Keratinocyte (primary cell): ENCODE results near the gene A4GALT. TPM values are rescaled to one million over a fixed set of nuclear protein-coding genes. Genes with fewer than 3 reads are reported as not detected.
"Not testable (repeated sequence)": the region's sequence is repeated elsewhere in the genome, so short reads cannot be mapped to it uniquely, and the experiment has no call there.

Source experiments
- DNase-seq: peaks from one replicate; pipeline ENCODE4 v3.0.0-alpha.2; 2011; ENCODE audit warnings: low read depth, missing footprints, low spot score
- FAIRE-seq: peaks from 2 replicates; lab custom pipeline; 2011; peaks lifted over from hg19 to GRCh38; lab: Jason Lieb, UNC
- H2AFZ ChIP-seq: 2 replicates; pipeline ENCODE4 v1.6.0; 2012; ENCODE audit warnings: low read length, control low read depth, inconsistent platforms; ENCODE audit not compliant: control insufficient read depth
- H3K27ac ChIP-seq: 2 replicates; pipeline ENCODE4 v1.5.1; 2011; ENCODE audit warnings: low read length; ENCODE audit not compliant: control insufficient read depth, insufficient read depth
- H3K27me3 ChIP-seq: 3 replicates; pipeline ENCODE4 v1.6.0; 2011; ENCODE audit warnings: low read length; ENCODE audit not compliant: control insufficient read depth, insufficient read depth; ENCODE audit errors: extremely low read depth
- H3K36me3 ChIP-seq, 2 experiments: 2 replicates in 1 of 2; 3 replicates in 1 of 2; pipeline ENCODE4 v1.5.1; 2011; ENCODE audit warnings: low read length in 2 of 2, mild to moderate bottlenecking in 1 of 2; ENCODE audit not compliant: control insufficient read depth in 2 of 2, insufficient read depth in 2 of 2; ENCODE audit errors: extremely low read depth in 1 of 2
- H3K4me1 ChIP-seq: 3 replicates; pipeline ENCODE4 v1.5.1; 2011; ENCODE audit warnings: low read length; ENCODE audit not compliant: control insufficient read depth, insufficient read depth; ENCODE audit errors: extremely low read depth
- H3K4me2 ChIP-seq: 3 replicates; pipeline ENCODE4 v1.6.0; 2011; ENCODE audit warnings: low read depth, low read length; ENCODE audit not compliant: control insufficient read depth, insufficient read depth; ENCODE audit errors: extremely low read depth
- H3K4me3 ChIP-seq, 3 experiments: fragments of 200-600 bp in 1 of 3; sonication (generic) in 1 of 3; 2 replicates in 2 of 3; 3 replicates in 1 of 3; pipeline ENCODE4 v1.5.1; 2011 to 2016; ENCODE audit warnings: low read length in 3 of 3, mild to moderate bottlenecking in 3 of 3, control low read depth in 2 of 3, inconsistent platforms in 1 of 3, low read depth in 1 of 3, mixed read lengths in 1 of 3, mixed run types in 1 of 3, moderate library complexity in 1 of 3; ENCODE audit not compliant: control insufficient read depth in 2 of 3, insufficient read depth in 2 of 3; ENCODE audit errors: extremely low read depth in 1 of 3
- H3K79me2 ChIP-seq: 2 replicates; pipeline ENCODE4 v1.6.0; 2012; ENCODE audit warnings: low read length; ENCODE audit not compliant: control insufficient read depth, insufficient read depth
- H3K9ac ChIP-seq: 3 replicates; pipeline ENCODE4 v1.6.0; 2011; ENCODE audit warnings: low read length; ENCODE audit not compliant: control insufficient read depth, insufficient read depth; ENCODE audit errors: extremely low read depth
- H3K9me1 ChIP-seq: 3 replicates; pipeline ENCODE4 v1.6.0; 2011; ENCODE audit warnings: low read length; ENCODE audit not compliant: control insufficient read depth, insufficient read depth; ENCODE audit errors: extremely low read depth
- H3K9me3 ChIP-seq: 2 replicates; pipeline ENCODE4 v1.5.1; 2012; ENCODE audit warnings: low read depth, low read length; ENCODE audit not compliant: control insufficient read depth
- H4K20me1 ChIP-seq: 3 replicates; pipeline ENCODE4 v1.6.0; 2011; ENCODE audit warnings: low read length; ENCODE audit not compliant: control insufficient read depth, insufficient read depth; ENCODE audit errors: extremely low read depth
- EZH2 ChIP-seq: IDR thresholded peaks from one replicate; pipeline ENCODE4 v1.6.1; 2012; ENCODE audit warnings: inconsistent platforms, mild to moderate bottlenecking, low read length, moderate library complexity
- dilution Hi-C: fragments of 300-500 bp; cut with MboI; formaldehyde crosslinking; loops from one replicate; pipeline ENCODE4 v1.7.0; 2020; ENCODE audit warnings: low sequenced_read_pairs; ENCODE audit not compliant: extremely low pct_ligation_motif_present
- polyA plus RNA-seq, 5 experiments: library from polyadenylated mRNA; depleted of rRNA in 3 of 5; stranded (reverse) in 3 of 5; stranded (forward) in 1 of 5; unstranded in 1 of 5; fragments of >200 nt; gene quantifications; 1 replicate in 1 of 5; 2 replicates in 3 of 5; 3 replicates in 1 of 5; pipeline versions ENCODE4 v1.2.1 to v1.2.3, GENCODE V29; 2011 to 2012; ENCODE audit warnings: missing spikeins in 2 of 5, low read depth in 1 of 5, low replicate concordance in 1 of 5
- TF ChIP-seq, protein P1 (sequence below), 3 experiments: IDR thresholded peaks in 1 of 3; conservative IDR thresholded peaks in 1 of 3; optimal IDR thresholded peaks in 1 of 3; 2 replicates in 2 of 3; 3 replicates in 1 of 3; pipeline versions ENCODE3 to v1.5.1; 2011; ENCODE audit warnings: low read length in 3 of 3, mild to moderate bottlenecking in 3 of 3, moderate library complexity in 2 of 3, control low read depth in 1 of 3, inconsistent platforms in 1 of 3; ENCODE audit not compliant: insufficient read depth in 2 of 3; ENCODE audit errors: extremely low read depth in 1 of 3

Gene A4GALT
- polyA plus RNA-seq, 1 donor (not counting 4 experiments of a cell fraction or from before 2014, with no cell fraction given): 1.6 TPM

DNA sequence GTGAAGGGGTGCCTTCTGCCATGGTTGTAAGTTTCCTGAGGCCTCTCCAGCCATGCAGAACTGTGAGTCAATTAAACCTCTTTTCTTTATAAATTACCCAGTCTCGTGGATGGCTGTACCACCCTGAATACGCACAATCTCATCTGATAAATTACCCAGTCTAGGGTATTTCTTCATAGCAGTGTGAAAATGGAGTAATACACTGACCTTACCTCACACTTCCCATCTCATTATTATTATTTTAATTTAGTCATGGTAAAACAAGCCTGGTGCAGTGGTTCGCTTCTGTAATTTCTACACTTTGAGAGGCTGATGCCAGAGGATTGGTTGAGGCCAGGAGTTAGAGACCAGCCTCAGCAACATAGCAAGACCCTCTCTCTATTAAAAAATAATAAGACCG is 41.0 kb downstream of the A4GALT start:
- dilution Hi-C loops: no loop called here
- FAIRE-seq (no peak), DNase-seq (no peak)
- Histone ChIP-seq H3K79me2 (no peaks in the 10 kb centered on the region), H3K9ac (no peak overlapping the region), H3K27me3 (no peaks in the 10 kb centered on the region), H2AFZ (no peak overlapping the region), H3K27ac (no peak overlapping the region), H3K36me3 (no peaks in the 10 kb centered on the region), H3K9me1 (no peaks in the 10 kb centered on the region), H3K9me3 (peaks cover 4% of the 10 kb centered on the region), H3K4me1 (peaks cover 11% of the 10 kb centered on the region), H3K4me3 (no peak overlapping the region), H4K20me1 (no peaks in the 10 kb centered on the region), H3K4me2 (no peak overlapping the region)
- TF ChIP-seq, protein P1, sequence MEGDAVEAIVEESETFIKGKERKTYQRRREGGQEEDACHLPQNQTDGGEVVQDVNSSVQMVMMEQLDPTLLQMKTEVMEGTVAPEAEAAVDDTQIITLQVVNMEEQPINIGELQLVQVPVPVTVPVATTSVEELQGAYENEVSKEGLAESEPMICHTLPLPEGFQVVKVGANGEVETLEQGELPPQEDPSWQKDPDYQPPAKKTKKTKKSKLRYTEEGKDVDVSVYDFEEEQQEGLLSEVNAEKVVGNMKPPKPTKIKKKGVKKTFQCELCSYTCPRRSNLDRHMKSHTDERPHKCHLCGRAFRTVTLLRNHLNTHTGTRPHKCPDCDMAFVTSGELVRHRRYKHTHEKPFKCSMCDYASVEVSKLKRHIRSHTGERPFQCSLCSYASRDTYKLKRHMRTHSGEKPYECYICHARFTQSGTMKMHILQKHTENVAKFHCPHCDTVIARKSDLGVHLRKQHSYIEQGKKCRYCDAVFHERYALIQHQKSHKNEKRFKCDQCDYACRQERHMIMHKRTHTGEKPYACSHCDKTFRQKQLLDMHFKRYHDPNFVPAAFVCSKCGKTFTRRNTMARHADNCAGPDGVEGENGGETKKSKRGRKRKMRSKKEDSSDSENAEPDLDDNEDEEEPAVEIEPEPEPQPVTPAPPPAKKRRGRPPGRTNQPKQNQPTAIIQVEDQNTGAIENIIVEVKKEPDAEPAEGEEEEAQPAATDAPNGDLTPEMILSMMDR (optimal IDR thresholded peaks at IDR 0.05 in 1 of 3, IDR thresholded peaks at IDR 0.05 in 1 of 3, conservative IDR thresholded peaks at IDR 0.05 in 1 of 3; ENCODE audit: extremely low read depth in 1 of 3, insufficient read depth in 2 of 3, low read length in 3 of 3): no peak
- TF ChIP-seq EZH2: no peak

DNA sequence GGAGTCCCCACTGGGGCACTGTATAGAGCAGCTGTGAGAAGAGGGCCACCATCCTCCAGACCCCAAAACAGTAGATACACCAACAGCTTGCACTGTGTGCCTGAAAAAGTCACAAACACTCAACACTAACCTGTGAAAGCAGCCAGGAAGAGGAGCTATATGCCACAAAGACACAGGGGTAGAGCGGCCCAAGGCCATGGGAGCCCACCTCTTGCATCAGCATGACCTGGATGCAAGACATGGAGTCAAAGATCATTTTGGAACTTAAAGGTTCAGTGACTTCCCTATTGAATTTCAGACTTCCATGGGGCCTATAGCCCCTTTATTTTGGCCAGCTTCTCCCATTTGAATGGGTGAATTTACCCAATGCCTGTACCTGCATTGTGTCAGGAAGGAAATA is 41.8 kb downstream of the A4GALT start:
- TF ChIP-seq EZH2: no peak
- TF ChIP-seq, protein P1 (optimal IDR thresholded peaks at IDR 0.05 in 1 of 3, IDR thresholded peaks at IDR 0.05 in 1 of 3, conservative IDR thresholded peaks at IDR 0.05 in 1 of 3; ENCODE audit: extremely low read depth in 1 of 3, insufficient read depth in 2 of 3, low read length in 3 of 3): no peak
- H3K27ac ChIP-seq: no peak overlapping the region
- no peaks in the 10 kb centered on the region for H3K27me3 ChIP-seq
- DNase-seq (no peak), FAIRE-seq (no peak)
- no peaks in the 10 kb centered on the region for H3K36me3 ChIP-seq
- no peaks in the 10 kb centered on the region for H3K9me1 ChIP-seq
- H3K4me1 ChIP-seq: peaks cover 11% of the 10 kb centered on the region
- H3K79me2 ChIP-seq: no peaks in the 10 kb centered on the region
- H3K9ac ChIP-seq: no peak overlapping the region
- H3K9me3 ChIP-seq: peaks cover 4% of the 10 kb centered on the region
- H2AFZ ChIP-seq: no peak overlapping the region
- H3K4me2 ChIP-seq: no peak overlapping the region
- dilution Hi-C loops: no loop called here
- no peaks in the 10 kb centered on the region for H4K20me1 ChIP-seq
- H3K4me3 ChIP-seq: no peak overlapping the region

- H3K9me3 ChIP-seq, H3K9me1 ChIP-seq, dilution Hi-C loops, H4K20me1 ChIP-seq, H3K27ac ChIP-seq, H3K36me3 ChIP-seq, H3K79me2 ChIP-seq, H3K4me2 ChIP-seq, H2AFZ ChIP-seq, H3K4me3 ChIP-seq, DNase-seq, FAIRE-seq, H3K27me3 ChIP-seq, H3K9ac ChIP-seq: not testable (repeated sequence)
- H3K4me1 ChIP-seq: peaks cover 11% of the 10 kb centered on the region
These were observed 42.7 kb downstream of the A4GALT start for GRCh38 chr22:42677936-42678335.
